HS-27A (cell line): ENCODE data around the gene DLX3.

Source experiments
- DNase-seq: peaks from one replicate; pipeline ENCODE4 v3.0.0-alpha.2; 2012; ENCODE audit warnings: low read depth, missing footprints

Gene DLX3

DNA sequence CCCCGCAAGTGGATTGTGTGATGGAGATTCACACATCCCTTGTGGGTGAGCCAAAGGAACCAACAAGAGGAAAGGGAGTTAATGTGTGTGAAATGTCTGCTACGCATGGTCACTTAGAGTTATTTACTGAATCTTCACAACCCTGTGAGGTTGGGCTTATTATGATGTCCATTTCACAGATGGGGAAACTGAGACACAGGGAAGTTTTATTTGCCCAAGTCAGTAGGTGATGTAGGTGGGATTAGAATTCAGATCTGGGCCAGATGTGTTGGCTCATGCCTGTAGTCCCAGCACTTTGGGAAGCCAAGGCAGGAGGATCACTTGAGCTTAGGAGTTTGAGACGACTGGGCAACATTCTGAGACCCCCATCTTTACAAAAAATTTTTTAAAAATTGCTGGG lies 37.7 kb downstream of the DLX3 start:
- no peak for DNase-seq

DNA sequence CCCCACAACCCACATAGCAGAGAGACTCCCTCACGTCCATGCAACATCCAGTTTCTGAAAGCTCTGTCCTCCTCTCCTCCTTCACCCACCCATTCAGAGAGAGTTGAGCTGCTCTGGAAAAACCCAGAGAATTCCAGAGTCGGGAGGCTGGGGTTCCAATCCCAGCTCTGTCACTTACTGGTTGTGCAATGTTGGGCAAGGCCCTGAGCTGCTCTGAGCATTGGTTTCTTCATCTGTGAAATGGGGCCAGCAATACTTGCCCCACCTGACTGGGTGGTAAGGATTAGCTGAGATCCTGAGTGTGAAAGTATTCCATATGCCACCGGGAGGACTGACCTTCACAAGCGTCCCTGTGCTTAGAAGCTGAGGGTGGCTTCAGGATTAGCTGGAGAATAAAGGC lies 38.2 kb downstream of the DLX3 start:
- DNase-seq, result no peak

DNA sequence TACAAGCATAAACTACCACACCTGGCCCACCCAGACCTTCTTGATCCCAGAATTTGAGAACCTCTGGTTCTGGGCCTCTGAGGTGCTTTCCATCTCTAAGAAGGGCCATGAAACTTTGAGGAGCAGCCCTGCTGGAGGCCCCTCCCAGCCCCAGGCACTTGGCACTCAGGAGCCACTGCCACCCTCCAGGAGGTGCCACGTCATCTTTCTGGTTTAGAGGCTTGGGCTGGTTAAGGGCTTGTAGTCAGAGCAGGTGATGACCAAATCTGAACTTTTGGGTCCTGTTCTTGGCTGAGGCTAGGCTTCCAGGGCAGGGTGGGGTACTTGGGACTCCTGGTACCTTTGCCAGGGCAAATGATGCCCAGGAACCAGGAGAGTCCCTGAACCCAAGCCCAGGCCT lies 39.9 kb downstream of the DLX3 start:
- DNase-seq, result no peak

DNA sequence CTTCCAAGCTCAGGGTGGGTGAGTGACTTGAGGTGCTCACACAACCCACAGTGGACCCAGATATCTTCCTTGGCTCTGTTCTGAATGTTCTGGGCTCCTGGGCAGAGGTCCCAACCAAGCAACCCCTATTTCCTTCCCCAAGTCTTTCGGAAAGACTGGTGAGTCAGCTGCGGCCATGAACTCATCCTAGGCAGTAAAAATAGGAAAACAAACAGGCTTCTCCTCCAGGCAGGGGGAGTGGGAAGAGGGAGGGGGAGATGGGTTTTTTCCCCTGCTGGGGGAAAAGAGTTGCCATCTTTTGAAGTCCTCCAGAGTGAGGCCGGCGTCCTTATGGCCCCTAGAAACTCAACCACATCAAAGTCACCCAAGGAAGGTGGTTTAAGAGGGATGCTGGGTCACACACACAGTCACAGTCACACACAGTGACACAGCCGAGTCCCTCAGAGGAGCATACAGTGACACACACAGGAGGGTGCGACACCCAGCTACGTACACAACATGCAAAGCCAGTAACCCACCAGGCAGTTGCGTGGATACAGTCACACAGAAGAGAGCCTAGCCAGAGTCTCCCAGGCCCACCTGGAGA lies 42.0 kb downstream of the DLX3 start:
- no peak for DNase-seq

DNA sequence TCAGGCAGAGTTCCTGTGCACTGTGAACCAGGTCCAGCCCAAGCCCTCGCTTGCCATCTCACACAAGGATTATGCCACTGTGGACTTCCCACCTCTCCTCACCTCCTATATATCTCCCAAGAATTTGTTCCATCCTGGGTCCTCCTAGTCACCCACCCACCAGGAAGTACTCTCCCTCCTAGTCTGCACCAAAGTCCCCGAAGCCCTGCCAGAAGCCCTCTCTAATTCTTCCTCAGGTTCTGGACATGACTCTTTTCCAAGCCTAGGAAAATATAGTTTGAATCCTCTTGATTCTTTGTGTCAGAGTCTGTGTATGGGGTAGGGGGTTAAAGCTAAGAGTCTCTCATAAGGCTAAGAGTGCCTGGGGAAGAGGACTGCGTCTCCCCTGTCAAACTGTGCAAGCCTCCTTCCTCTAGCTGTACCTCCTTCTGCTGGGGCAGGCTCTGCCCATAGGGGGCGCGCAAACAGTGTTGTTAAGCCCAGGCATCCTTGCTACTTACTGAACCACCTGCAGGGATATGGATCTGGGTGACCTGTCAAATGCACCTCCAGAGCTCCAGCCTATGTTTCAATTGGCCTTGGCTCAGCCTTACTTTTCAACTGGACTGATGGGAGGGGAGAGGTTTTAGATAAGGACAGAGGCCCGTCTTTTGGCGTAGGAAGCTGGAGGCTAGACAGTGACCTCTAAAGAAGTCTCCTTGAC lies 42.7 kb downstream of the DLX3 start:
- no peak for DNase-seq

DNA sequence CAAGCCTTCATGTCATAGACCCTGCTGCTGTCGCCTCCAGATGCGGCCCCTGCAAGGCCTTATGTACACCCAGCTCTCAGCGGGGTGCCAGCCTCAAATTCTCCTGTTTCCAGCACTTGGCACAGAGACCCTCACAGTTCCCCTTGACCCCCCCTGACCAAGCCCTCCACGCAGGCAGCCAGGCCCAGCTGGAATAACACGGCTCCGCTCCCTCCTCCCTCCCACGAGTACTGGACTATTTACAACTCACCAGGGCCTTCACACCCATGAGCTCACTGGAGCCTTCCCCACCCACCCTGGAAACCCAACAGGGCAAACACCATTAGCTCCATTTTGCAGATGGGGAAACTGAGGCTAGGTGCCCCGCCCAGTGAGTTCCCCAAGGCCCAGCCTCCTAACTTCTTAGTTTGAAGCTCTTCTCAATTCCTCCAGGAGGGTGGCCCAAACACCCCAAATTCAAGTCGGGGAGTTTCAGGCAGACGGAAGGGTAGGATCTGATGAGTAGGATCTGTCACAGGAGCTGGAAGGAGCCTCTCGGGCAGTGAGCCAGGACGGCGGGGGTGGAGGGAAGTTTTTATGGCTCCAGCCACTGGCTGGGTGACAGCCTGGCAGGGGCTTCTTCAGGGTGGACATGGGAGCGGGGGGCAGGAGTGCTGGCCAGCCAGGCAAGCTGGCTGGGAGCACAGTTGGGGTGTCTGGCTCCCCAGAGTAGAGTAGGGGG lies 43.5 kb downstream of the DLX3 start:
- DNase-seq, result no peak

DNA sequence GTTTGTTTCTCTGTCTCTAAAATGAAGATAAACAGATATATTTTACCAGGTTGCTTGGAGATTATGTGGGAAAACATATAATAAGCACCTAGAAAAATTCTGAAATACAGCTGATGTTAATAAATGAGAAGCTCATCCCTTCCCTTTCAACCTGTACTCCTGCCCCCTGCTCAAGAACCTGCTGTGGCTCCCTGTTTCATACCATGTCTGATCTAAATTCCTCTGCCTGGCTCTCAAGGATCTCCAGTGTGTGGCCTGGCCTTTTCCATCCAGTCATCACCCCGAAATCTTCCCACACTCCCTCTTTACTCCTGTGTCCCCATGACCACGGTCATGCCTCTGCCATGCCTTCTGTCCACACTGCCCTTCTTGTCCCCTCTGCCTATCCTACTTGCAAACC lies 45.4 kb downstream of the DLX3 start:
- DNase-seq, result no peak

DNA sequence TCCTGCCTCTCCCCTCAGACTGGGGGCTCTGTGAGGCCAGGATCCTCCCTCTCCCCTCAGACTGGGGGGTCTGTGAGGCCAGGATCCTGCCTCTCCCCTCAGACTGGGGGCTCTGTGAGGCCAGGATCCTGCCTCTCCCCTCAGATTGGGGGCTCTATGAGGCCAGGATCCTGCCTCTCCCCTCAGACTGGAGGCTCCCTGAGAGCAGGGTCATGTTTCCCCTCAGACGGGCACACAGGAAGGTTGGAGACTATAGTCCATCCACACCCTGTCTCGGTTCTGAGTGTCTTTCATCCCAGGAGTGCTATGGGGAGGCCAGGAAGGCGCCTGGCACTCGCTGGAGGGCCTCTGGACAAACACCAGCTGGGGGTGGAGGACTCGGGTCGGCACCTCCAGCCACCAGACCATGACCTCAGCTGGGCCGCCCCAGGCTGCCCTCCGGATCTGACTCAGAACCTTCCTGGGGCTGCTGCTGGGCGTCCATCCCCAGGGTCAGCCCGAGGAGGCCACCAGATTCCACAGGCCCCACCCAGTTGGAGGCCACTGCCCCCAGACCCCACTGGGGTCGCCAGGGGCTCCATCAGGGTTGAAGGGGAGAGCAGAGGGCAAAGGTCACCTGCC lies 48.0 kb downstream of the DLX3 start:
- no peak for DNase-seq

DNA sequence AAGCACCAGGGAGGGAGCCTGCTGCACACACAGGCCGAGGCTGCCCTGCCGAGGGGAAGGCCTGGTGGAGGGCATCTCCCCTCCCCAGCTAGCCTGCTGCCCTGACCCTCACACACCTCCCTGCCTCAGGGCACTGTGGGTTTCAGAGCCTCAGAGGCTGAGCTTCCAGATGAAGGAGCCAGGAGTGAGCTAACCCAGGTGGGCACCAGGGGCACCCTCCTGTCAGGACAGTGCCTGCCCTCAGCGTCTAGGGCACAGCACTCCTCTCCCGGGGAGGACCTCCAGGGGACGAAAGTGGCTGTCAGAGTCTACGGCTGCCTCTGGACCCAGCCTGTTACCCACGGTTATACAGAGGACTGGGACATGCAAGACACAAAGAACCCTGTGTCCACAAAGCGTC lies 48.8 kb downstream of the DLX3 start:
- no peak for DNase-seq

DNA sequence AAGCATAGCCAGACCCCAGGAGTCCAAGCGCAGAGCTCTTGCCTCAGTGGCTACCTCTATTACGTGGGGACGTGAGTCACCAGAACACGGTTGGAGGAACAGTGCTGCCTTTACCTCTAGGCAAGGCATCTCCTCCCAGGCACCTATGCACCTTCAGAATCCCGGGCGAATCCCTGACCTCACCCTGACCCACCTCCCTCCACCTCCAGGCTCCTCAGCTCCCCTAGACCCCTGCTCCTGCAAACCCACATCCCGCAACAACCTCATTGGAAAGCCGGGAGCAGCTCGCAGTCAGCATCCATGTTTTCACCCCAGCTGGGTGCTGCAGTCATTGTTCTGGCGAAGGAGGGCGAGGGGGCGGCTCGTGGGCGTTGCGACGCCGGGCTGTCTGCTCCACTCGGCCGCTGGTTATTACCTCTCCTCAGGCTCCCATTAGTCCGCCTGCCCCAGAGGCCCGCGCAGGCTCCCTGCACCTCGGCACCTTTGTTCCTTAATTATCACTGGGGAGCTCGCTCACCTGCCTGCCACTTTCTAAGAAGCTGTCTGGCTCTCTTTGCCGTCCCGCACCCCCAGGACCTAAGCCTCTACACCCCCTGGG lies 50.7 kb downstream of the DLX3 start:
- no peak for DNase-seq

DNA sequence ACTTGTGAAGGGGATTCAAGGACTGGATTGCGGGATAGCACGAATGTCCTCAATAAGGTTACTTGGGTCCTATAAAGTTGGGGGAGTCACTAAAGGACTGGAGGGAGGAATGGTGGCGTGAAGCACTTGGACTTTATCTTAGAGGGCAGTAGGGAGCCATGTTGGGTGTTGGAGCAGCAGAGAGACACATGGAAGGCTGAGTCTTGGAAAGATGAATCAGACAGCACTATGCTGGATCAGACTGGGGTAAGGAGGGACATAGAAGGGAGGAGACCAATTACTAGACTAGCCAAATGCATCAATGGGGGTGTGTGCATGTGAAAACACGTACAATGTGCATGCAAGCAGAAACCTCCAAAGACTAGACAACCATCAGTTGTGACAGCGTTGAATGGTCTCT lies 52.1 kb downstream of the DLX3 start:
- DNase-seq, result no peak

DNA sequence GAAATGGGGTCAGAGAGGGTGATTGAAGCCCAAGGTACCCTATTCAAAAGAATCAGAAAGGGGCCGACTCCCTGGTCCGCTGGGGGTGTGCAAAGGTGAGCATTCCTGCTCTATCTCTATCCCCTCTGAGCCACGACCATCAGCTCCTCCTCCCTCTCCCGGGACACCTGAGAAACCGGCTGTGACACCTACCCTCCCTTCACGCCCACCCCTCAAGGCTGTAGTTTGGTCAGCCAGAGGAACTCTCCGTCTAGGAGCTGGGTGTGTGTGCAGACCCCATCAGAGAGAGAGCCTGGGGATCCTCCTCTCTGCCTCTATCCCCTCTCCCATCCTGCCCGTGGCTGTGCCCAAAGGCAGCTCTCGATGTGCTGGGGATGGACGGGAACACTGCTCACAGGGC lies 53.6 kb downstream of the DLX3 start:
- DNase-seq, result no peak
